ENCODE measurements around the gene SOX4. TPM values are rescaled to one million over a fixed set of nuclear protein-coding genes. Genes with fewer than 3 reads are reported as not detected.

SOX4 gene
- total RNA-seq, 4 donors from 2014 or later, result 0.80 to 1.6 (median 1.0) TPM

DNA sequence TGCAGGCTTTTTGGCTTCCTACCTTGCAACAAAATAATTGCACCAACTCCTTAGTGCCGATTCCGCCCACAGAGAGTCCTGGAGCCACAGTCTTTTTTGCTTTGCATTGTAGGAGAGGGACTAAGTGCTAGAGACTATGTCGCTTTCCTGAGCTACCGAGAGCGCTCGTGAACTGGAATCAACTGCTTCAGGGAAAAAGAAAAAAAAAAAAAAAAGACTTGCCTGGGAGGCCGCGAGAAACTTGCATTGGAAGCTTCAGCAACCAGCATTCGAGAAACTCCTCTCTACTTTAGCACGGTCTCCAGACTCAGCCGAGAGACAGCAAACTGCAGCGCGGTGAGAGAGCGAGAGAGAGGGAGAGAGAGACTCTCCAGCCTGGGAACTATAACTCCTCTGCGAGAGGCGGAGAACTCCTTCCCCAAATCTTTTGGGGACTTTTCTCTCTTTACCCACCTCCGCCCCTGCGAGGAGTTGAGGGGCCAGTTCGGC lies 420 bp downstream of the SOX4 start:
- intact Hi-C loops (cut with DNase I; ENCODE audit: low total_unique reads), result loop anchor here (5.0 kb wide), 1 partner anchor 553 kb away; no protein-coding TSS in a partner anchor
- H3K4me1 ChIP-seq, result peaks cover 13 to 19% of the 10 kb centered on the region in 2 donors
- in situ Hi-C loops (cut with MboI; ENCODE audit: low sequenced_read_pairs in 4 of 4), result loop anchor here in 1 of 4 donors (5.0 kb wide), 1 partner anchor 1032 kb away; no protein-coding TSS in a partner anchor

DNA sequence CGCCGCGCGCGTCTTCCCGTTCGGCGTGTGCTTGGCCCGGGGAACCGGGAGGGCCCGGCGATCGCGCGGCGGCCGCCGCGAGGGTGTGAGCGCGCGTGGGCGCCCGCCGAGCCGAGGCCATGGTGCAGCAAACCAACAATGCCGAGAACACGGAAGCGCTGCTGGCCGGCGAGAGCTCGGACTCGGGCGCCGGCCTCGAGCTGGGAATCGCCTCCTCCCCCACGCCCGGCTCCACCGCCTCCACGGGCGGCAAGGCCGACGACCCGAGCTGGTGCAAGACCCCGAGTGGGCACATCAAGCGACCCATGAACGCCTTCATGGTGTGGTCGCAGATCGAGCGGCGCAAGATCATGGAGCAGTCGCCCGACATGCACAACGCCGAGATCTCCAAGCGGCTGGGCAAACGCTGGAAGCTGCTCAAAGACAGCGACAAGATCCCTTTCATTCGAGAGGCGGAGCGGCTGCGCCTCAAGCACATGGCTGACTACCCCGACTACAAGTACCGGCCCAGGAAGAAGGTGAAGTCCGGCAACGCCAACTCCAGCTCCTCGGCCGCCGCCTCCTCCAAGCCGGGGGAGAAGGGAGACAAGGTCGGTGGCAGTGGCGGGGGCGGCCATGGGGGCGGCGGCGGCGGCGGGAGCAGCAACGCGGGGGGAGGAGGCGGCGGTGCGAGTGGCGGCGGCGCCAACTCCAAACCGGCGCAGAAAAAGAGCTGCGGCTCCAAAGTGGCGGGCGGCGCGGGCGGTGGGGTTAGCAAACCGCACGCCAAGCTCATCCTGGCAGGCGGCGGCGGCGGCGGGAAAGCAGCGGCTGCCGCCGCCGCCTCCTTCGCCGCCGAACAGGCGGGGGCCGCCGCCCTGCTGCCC lies 1.1 kb downstream of the SOX4 start:
- Histone ChIP-seq H3K27ac (peak overlapping the region; percentile 78 to 86 (median 82)), H3K4me3 (peak overlapping the region; percentile 66 to 91 (median 72)), H3K27me3 (peaks cover 0 to 4% (median 2%) of the 10 kb centered on the region in 3 donors), H3K4me1 (peaks cover 11 to 20% of the 10 kb centered on the region in 2 donors), H3K36me3 (no peaks in the 10 kb centered on the region), H3K9me3 (no peaks in the 10 kb centered on the region)
- TF ChIP-seq, protein P1, sequence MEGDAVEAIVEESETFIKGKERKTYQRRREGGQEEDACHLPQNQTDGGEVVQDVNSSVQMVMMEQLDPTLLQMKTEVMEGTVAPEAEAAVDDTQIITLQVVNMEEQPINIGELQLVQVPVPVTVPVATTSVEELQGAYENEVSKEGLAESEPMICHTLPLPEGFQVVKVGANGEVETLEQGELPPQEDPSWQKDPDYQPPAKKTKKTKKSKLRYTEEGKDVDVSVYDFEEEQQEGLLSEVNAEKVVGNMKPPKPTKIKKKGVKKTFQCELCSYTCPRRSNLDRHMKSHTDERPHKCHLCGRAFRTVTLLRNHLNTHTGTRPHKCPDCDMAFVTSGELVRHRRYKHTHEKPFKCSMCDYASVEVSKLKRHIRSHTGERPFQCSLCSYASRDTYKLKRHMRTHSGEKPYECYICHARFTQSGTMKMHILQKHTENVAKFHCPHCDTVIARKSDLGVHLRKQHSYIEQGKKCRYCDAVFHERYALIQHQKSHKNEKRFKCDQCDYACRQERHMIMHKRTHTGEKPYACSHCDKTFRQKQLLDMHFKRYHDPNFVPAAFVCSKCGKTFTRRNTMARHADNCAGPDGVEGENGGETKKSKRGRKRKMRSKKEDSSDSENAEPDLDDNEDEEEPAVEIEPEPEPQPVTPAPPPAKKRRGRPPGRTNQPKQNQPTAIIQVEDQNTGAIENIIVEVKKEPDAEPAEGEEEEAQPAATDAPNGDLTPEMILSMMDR (IDR thresholded peaks at IDR 0.05 in 4 of 5, conservative IDR thresholded peaks at IDR 0.05 in 1 of 5), result no peak
- TF ChIP-seq POLR2A (IDR thresholded peaks at IDR 0.05), result no peak
- in situ Hi-C loops (cut with MboI; ENCODE audit: low sequenced_read_pairs in 4 of 4), result loop anchor here in 1 of 4 donors (5.0 kb wide), 1 partner anchor 1032 kb away; no protein-coding TSS in a partner anchor
- DNase-seq (peak in 1 of 2 donors; percentile 27), ATAC-seq (peak; percentile 48 to 53)
- intact Hi-C loops (cut with DNase I; ENCODE audit: low total_unique reads), result loop anchor here (5.0 kb wide), 1 partner anchor 553 kb away; no protein-coding TSS in a partner anchor

More for the DNA sequence above, 420 bp downstream of the SOX4 start:
- no peak for DNase-seq
- ATAC-seq, result peak; percentile 20 to 38
- no peak for TF ChIP-seq POLR2A (IDR thresholded peaks at IDR 0.05)
- TF ChIP-seq, protein P1 (IDR thresholded peaks at IDR 0.05 in 4 of 5, conservative IDR thresholded peaks at IDR 0.05 in 1 of 5), result no peak
- no peaks in the 10 kb centered on the region for H3K9me3 ChIP-seq
- no peaks in the 10 kb centered on the region for H3K36me3 ChIP-seq
- H3K27ac ChIP-seq, result peak overlapping the region; percentile 78 to 86 (median 82)
- H3K4me3 ChIP-seq, result peak overlapping the region; percentile 66 to 91 (median 72)
- H3K27me3 ChIP-seq, result peaks cover 0 to 4% (median 2%) of the 10 kb centered on the region in 3 donors

DNA sequence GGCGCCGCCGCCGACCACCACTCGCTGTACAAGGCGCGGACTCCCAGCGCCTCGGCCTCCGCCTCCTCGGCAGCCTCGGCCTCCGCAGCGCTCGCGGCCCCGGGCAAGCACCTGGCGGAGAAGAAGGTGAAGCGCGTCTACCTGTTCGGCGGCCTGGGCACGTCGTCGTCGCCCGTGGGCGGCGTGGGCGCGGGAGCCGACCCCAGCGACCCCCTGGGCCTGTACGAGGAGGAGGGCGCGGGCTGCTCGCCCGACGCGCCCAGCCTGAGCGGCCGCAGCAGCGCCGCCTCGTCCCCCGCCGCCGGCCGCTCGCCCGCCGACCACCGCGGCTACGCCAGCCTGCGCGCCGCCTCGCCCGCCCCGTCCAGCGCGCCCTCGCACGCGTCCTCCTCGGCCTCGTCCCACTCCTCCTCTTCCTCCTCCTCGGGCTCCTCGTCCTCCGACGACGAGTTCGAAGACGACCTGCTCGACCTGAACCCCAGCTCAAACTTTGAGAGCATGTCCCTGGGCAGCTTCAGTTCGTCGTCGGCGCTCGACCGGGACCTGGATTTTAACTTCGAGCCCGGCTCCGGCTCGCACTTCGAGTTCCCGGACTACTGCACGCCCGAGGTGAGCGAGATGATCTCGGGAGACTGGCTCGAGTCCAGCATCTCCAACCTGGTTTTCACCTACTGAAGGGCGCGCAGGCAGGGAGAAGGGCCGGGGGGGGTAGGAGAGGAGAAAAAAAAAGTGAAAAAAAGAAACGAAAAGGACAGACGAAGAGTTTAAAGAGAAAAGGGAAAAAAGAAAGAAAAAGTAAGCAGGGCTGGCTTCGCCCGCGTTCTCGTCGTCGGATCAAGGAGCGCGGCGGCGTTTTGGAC lies 2.0 kb downstream of the SOX4 start:
- H3K36me3 ChIP-seq, result no peaks in the 10 kb centered on the region
- H3K4me1 ChIP-seq, result peaks cover 11 to 20% of the 10 kb centered on the region in 2 donors
- intact Hi-C loops (cut with DNase I; ENCODE audit: low total_unique reads) (no loop called here), in situ Hi-C loops (cut with MboI; ENCODE audit: low sequenced_read_pairs in 4 of 4) (no loop called here)
- peak overlapping the region; percentile 66 to 91 (median 72) for H3K4me3 ChIP-seq
- peak in 1 of 2 donors; percentile 4 for ATAC-seq
- H3K9me3 ChIP-seq, result no peaks in the 10 kb centered on the region
- no peak for TF ChIP-seq POLR2A (IDR thresholded peaks at IDR 0.05)
- TF ChIP-seq, protein P1 (IDR thresholded peaks at IDR 0.05 in 4 of 5, conservative IDR thresholded peaks at IDR 0.05 in 1 of 5), result peak in 2 of 5 experiments; percentile 11 to 13
- peaks cover 0 to 4% (median 2%) of the 10 kb centered on the region in 3 donors for H3K27me3 ChIP-seq
- H3K27ac ChIP-seq, result peak overlapping the region; percentile 78 to 86 (median 82)
- no peak for DNase-seq

Data from gastrocnemius medialis (tissue), 4 donors.